ENCODE data around the gene TTC3. TPM values are rescaled to one million over a fixed set of nuclear protein-coding genes. Genes with fewer than 3 reads are reported as not detected.

The TTC3 gene
- polyA plus RNA-seq, 4 donors, result 156 to 172 (median 163) TPM

GRCh38 chr21:37241426-37241825 lies 168.4 kb downstream of the TTC3 start:
- DNase-seq (ENCODE audit: low read depth in 4 of 4, low spot score in 3 of 4), result no peak

GRCh38 chr21:37243961-37244360 lies 170.9 kb downstream of the TTC3 start:
- no peak for DNase-seq (ENCODE audit: low read depth in 4 of 4, low spot score in 3 of 4)

- no peak for DNase-seq (ENCODE audit: low read depth in 4 of 4, low spot score in 3 of 4)
Measured at GRCh38 chr21:37244501-37245095, 171.5 kb downstream of the TTC3 start.

DNA sequence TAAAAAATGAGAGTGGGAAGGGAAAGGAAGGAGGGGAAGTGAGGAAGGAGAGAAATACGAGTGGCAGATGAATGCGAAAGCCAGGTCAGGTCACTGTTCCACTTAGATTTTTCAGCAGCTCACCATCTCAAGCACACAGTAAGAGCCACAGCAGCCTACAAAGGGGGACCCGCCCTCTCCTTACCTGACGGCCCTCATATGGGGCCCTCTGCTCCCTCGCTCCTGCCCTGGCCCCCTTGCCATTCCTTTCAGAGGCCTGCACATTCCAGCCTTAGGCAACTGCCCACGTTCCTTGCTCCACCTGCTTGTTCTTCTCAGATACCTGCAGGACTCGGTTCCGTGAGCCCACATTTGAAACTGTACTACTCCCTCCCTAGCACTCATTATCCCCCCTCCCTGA lies 172.1 kb downstream of the TTC3 start:
- DNase-seq (ENCODE audit: low read depth in 4 of 4, low spot score in 3 of 4), result no peak

- no peak for DNase-seq (ENCODE audit: low read depth in 4 of 4, low spot score in 3 of 4)
Measured at GRCh38 chr21:37248298-37248697, 175.2 kb downstream of the TTC3 start.

- no peak for DNase-seq (ENCODE audit: low read depth in 4 of 4, low spot score in 3 of 4)
Measured at GRCh38 chr21:37249112-37249904, 176.3 kb downstream of the TTC3 start.

- no peak for DNase-seq (ENCODE audit: low read depth in 4 of 4, low spot score in 3 of 4)
Measured at GRCh38 chr21:37251294-37251634, 178.2 kb downstream of the TTC3 start.

Other genes starting within 250 kb of the TTC3 start
- gene HLCS, start 106.6 kb upstream of the TTC3 start, polyA plus RNA-seq (ENCODE audit: insufficient read length in 4 of 4), result 10 to 100 TPM; 16.5 to 18.5 (median 17.6) TPM
- 1 to 10 TPM; 1.8 to 2.2 (median 2.1) TPM for gene RIPPLY3, start 66.6 kb upstream of the TTC3 start, polyA plus RNA-seq (ENCODE audit: insufficient read length in 4 of 4)
- gene PIGP, start 183 bp upstream of the TTC3 start, polyA plus RNA-seq (ENCODE audit: insufficient read length in 4 of 4), result 10 to 100 TPM; 34.5 to 45.0 (median 38.1) TPM
- gene VPS26C, start 194.1 kb downstream of the TTC3 start, polyA plus RNA-seq (ENCODE audit: insufficient read length in 4 of 4), result 10 to 100 TPM; 40.9 to 46.7 (median 45.3) TPM

All from right renal pelvis (tissue), 4 donors.